Lower leg skin (tissue), 4 donors: Measurements from ENCODE around the gene SRRM2. TPM values are rescaled to one million over a fixed set of nuclear protein-coding genes. Genes with fewer than 3 reads are reported as not detected.

Experiments
- DNase-seq, 2 donors: peaks; one replicate each; pipeline ENCODE4 v3.0.0-alpha.2; 2019; ENCODE audit warnings: low spot score in 2 of 2
- H3K4me3 ChIP-seq: fragments of 200-600 bp; sonication (generic); 2 replicates; pipeline ENCODE4 v1.5.1; 2017; ENCODE audit warnings: mild to moderate bottlenecking, low read depth; ENCODE audit not compliant: poor library complexity, severe bottlenecking
- POLR2A ChIP-seq, 2 donors: fragments of 450-650 bp; IDR thresholded peaks; one replicate each; pipeline ENCODE4 v1.6.1; 2016 to 2017; ENCODE audit warnings: antibody characterized with exemption in 2 of 2, mild to moderate bottlenecking in 1 of 2, moderate library complexity in 1 of 2
- WGBS, 2 donors: methylation state at CpG; one replicate each; pipeline ENCODE4 v1.1.5; 2018; 5-methylcytosine and 5-hydroxymethylcytosine counted together
- intact Hi-C: fragments of 100-400 bp; cut with DNase I; formaldehyde crosslinking; loops from one replicate; pipeline ENCODE4 v1.15.0; 2023; ENCODE audit warnings: low total_unique reads
- total RNA-seq, 4 donors: library from RNA; depleted of rRNA; stranded (reverse); fragments of >200 nt; gene quantifications; one replicate each; pipeline ENCODE4 v1.1.0, GENCODE V29; 2016
- TF ChIP-seq, protein P1 (sequence below), 3 donors: fragments of 450-650 bp; IDR thresholded peaks; one replicate each; pipeline ENCODE4 v1.5.1; 2016; ENCODE audit warnings: antibody characterized with exemption in 3 of 3, mild to moderate bottlenecking in 3 of 3, moderate library complexity in 2 of 3

SRRM2 gene
- total RNA-seq, 4 donors from 2014 or later: 257 to 830 (median 272) TPM

DNA sequence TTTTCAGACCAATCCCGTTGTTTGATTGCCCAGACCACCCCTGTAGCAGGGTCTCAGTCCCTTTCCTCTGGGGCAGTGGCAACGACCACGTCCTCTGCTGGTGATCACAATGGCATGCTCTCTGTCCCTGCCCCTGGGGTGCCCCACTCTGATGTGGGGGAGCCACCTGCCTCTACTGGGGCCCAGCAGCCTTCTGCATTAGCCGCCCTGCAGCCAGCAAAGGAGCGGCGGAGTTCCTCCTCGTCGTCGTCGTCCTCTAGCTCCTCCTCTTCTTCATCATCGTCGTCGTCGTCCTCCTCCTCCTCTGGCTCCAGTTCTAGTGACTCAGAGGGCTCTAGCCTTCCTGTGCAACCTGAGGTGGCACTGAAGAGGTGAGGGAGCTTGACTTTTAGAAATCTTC lies 15.5 kb downstream of the SRRM2 start:
- no peak for DNase-seq
- intact Hi-C loops: no loop called here
- 62 to 67% methylated on average over 14 of the region's 14 CpGs for WGBS, 2 donors
- TF ChIP-seq, protein P1, sequence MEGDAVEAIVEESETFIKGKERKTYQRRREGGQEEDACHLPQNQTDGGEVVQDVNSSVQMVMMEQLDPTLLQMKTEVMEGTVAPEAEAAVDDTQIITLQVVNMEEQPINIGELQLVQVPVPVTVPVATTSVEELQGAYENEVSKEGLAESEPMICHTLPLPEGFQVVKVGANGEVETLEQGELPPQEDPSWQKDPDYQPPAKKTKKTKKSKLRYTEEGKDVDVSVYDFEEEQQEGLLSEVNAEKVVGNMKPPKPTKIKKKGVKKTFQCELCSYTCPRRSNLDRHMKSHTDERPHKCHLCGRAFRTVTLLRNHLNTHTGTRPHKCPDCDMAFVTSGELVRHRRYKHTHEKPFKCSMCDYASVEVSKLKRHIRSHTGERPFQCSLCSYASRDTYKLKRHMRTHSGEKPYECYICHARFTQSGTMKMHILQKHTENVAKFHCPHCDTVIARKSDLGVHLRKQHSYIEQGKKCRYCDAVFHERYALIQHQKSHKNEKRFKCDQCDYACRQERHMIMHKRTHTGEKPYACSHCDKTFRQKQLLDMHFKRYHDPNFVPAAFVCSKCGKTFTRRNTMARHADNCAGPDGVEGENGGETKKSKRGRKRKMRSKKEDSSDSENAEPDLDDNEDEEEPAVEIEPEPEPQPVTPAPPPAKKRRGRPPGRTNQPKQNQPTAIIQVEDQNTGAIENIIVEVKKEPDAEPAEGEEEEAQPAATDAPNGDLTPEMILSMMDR (IDR thresholded peaks at IDR 0.05): no peak
- no peak for TF ChIP-seq POLR2A (IDR thresholded peaks at IDR 0.05)
- no peak overlapping the region for H3K4me3 ChIP-seq

- no peak overlapping the region for H3K4me3 ChIP-seq
These were observed 16.1 kb downstream of the SRRM2 start for GRCh38 chr16:2768403-2769089.

GRCh38 chr16:2769100-2769529 lies 16.7 kb downstream of the SRRM2 start:
- intact Hi-C loops: no loop called here
- WGBS, 2 donors: 84 to 87% methylated on average over 11 of the region's 11 CpGs

More at GRCh38 chr16:2768403-2769089, 16.1 kb downstream of the SRRM2 start:
- DNase-seq: no peak
- TF ChIP-seq POLR2A (IDR thresholded peaks at IDR 0.05): no peak
- TF ChIP-seq, protein P1 (IDR thresholded peaks at IDR 0.05): no peak
- intact Hi-C loops: no loop called here
- 79 to 80% methylated on average over 17 of the region's 17 CpGs for WGBS, 2 donors

DNA sequence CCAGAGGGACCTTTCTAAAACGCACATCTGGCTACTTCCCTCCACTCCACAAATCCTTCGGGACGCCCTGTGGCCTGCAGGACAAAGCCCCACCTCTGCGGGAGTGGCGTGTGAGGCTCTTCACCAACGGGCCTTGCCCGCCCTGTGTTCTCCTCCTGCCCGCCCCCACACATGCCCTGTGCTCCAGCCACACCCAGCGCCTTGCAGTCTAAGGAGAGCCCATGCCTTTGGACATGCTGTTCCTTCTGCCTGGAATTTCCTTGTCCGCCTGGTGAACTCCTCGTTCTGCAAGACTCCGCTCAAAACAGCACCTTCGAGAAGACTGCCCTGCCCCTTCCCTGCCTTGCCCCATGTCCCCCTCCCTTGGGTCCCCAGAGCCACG lies 17.2 kb downstream of the SRRM2 start:
- TF ChIP-seq POLR2A (IDR thresholded peaks at IDR 0.05): no peak
- TF ChIP-seq, protein P1 (IDR thresholded peaks at IDR 0.05): no peak
- no peak overlapping the region for H3K4me3 ChIP-seq
- 53 to 64% methylated on average over 14 of the region's 14 CpGs for WGBS, 2 donors
- intact Hi-C loops: no loop called here
- peak in 1 of 2 donors; percentile 54 for DNase-seq

More at GRCh38 chr16:2769100-2769529, 16.7 kb downstream of the SRRM2 start:
- no peak for DNase-seq
- no peak for TF ChIP-seq POLR2A (IDR thresholded peaks at IDR 0.05)
- TF ChIP-seq, protein P1 (IDR thresholded peaks at IDR 0.05): no peak
- H3K4me3 ChIP-seq: no peak overlapping the region

DNA sequence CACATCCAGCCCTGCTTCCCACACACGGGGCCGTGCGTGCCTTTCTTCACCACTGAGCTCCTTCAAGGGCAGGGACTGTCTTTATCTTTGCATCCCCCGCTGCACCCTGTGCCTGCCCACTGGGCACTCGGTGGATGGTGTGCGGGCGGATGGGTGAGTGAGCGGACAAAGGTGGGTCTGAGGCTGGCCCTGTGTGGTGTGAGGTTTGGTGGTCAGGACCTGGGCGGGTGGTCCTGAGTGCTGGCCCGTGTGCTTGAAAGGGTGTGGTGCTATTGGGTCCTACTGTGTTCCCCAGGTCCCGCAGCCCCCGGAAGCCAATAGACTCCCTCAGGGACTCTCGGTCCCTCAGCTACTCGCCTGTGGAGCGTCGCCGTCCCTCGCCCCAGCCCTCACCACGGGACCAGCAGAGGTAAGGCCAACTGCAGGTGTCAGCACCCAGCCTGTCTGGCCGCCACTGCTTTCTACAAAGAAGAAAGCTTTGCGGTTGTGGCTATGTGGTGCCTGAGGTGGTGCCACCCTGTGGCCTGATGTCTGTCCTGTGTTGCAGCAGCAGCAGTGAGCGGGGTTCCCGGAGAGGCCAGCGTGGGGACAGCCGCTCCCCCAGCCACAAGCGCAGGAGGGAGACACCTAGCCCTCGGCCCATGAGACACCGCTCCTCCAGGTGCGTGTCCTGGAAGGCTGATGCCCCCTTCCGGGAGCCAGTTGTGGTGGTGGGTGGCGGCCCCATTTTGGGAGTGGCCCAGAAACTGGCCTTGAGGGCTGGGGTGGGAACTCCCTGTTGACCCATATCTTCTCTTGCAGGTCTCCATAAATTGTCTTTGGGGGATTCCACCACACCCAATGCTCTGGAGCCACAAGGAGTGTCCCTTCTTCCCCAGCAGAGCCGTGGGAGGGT lies 17.9 kb downstream of the SRRM2 start:
- DNase-seq: no peak
- intact Hi-C loops: no loop called here
- H3K4me3 ChIP-seq: no peak overlapping the region
- TF ChIP-seq, protein P1 (IDR thresholded peaks at IDR 0.05): no peak
- TF ChIP-seq POLR2A (IDR thresholded peaks at IDR 0.05): no peak
- WGBS, 2 donors: 86 to 90% methylated on average over 23 to 27 of the region's 32 CpGs
